Measurements from ENCODE around the gene CSMD2.

Gene CSMD2

DNA sequence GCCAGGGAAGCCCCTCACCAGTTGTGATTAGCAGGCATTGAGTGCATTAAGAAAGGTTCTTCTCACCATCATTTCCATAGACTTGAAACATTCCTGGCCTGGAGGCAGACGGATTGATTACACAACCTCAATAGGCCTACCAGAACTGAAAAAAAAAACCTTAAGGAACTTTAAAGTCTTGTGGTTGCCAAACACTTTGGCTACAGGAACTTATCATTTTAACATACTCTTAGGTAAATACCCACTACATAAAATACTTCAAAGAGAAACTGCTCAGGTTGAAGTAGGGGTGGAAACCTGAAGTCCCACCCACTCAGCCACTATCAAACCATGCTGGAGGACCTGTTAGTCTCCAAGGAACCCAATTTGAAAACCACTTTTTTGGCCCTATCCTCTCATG, 323.5 kb downstream of the CSMD2 start:
- ATAC-seq = no peak
- TF ChIP-seq ZNF70 (CRISPR knock-in tag; IDR thresholded peaks at IDR 0.05) = no peak

DNA sequence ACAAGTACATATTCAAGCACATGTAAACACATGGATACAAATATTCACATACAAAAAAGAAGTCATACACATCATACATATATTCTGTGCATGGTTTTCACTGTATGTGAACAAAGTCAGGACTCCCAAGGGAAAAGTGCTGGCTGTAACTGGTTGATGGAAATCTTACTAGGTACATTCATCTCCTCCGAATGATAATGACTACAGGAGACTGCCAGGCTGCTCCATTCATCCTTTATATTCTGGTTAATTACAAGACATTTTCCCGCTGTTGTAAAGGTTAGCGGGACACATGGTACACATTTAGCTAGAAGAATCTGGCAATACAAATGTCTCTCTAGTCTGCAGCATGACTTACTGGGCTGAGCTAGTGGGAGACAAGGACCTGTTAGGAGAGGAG, 327.4 kb downstream of the CSMD2 start:
- no peak for ATAC-seq
- TF ChIP-seq PPARA (CRISPR knock-in tag; IDR thresholded peaks at IDR 0.05; ENCODE audit: borderline replicate concordance) (no peak), RARB (CRISPR knock-in tag; IDR thresholded peaks at IDR 0.05) (no peak), GLIS3 (CRISPR knock-in tag; IDR thresholded peaks at IDR 0.05) (no peak), ISL1 (CRISPR knock-in tag; IDR thresholded peaks at IDR 0.05) (no peak), ZFP30 (CRISPR knock-in tag; IDR thresholded peaks at IDR 0.05) (no peak), ZC3H10 (CRISPR knock-in tag; IDR thresholded peaks at IDR 0.05) (no peak), TOX (CRISPR knock-in tag; IDR thresholded peaks at IDR 0.05; ENCODE audit: borderline replicate concordance) (no peak), ZNF8 (CRISPR knock-in tag; IDR thresholded peaks at IDR 0.05) (no peak), BACH2 (CRISPR knock-in tag; IDR thresholded peaks at IDR 0.05; ENCODE audit: borderline replicate concordance) (no peak), CSRNP3 (CRISPR knock-in tag; IDR thresholded peaks at IDR 0.05) (no peak), ARNTL (CRISPR knock-in tag; IDR thresholded peaks at IDR 0.05; ENCODE audit: borderline replicate concordance, low read depth) (no peak), SNAI2 (CRISPR knock-in tag; IDR thresholded peaks at IDR 0.05) (no peak), CSDC2 (CRISPR knock-in tag; IDR thresholded peaks at IDR 0.05) (no peak), OSR1 (CRISPR knock-in tag; IDR thresholded peaks at IDR 0.05) (no peak), ZNF565 (CRISPR knock-in tag; conservative IDR thresholded peaks at IDR 0.05; ENCODE audit: low read depth) (no peak), ESRRG (CRISPR knock-in tag; IDR thresholded peaks at IDR 0.05) (no peak)
- TF ChIP-seq, protein P1, sequence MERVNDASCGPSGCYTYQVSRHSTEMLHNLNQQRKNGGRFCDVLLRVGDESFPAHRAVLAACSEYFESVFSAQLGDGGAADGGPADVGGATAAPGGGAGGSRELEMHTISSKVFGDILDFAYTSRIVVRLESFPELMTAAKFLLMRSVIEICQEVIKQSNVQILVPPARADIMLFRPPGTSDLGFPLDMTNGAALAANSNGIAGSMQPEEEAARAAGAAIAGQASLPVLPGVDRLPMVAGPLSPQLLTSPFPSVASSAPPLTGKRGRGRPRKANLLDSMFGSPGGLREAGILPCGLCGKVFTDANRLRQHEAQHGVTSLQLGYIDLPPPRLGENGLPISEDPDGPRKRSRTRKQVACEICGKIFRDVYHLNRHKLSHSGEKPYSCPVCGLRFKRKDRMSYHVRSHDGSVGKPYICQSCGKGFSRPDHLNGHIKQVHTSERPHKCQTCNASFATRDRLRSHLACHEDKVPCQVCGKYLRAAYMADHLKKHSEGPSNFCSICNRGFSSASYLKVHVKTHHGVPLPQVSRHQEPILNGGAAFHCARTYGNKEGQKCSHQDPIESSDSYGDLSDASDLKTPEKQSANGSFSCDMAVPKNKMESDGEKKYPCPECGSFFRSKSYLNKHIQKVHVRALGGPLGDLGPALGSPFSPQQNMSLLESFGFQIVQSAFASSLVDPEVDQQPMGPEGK (CRISPR knock-in tag; IDR thresholded peaks at IDR 0.05; ENCODE audit: borderline replicate concordance) = no peak
- TF ChIP-seq, protein P2, sequence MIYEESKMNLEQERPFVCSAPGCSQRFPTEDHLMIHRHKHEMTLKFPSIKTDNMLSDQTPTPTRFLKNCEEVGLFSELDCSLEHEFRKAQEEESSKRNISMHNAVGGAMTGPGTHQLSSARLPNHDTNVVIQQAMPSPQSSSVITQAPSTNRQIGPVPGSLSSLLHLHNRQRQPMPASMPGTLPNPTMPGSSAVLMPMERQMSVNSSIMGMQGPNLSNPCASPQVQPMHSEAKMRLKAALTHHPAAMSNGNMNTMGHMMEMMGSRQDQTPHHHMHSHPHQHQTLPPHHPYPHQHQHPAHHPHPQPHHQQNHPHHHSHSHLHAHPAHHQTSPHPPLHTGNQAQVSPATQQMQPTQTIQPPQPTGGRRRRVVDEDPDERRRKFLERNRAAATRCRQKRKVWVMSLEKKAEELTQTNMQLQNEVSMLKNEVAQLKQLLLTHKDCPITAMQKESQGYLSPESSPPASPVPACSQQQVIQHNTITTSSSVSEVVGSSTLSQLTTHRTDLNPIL (CRISPR knock-in tag; IDR thresholded peaks at IDR 0.05; ENCODE audit: low read depth) = no peak
- TF ChIP-seq, protein P3, sequence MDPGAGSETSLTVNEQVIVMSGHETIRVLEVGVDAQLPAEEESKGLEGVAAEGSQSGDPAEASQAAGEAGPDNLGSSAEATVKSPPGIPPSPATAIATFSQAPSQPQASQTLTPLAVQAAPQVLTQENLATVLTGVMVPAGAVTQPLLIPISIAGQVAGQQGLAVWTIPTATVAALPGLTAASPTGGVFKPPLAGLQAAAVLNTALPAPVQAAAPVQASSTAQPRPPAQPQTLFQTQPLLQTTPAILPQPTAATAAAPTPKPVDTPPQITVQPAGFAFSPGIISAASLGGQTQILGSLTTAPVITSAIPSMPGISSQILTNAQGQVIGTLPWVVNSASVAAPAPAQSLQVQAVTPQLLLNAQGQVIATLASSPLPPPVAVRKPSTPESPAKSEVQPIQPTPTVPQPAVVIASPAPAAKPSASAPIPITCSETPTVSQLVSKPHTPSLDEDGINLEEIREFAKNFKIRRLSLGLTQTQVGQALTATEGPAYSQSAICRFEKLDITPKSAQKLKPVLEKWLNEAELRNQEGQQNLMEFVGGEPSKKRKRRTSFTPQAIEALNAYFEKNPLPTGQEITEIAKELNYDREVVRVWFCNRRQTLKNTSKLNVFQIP (CRISPR knock-in tag; IDR thresholded peaks at IDR 0.05; ENCODE audit: borderline replicate concordance, low read depth) = no peak

DNA sequence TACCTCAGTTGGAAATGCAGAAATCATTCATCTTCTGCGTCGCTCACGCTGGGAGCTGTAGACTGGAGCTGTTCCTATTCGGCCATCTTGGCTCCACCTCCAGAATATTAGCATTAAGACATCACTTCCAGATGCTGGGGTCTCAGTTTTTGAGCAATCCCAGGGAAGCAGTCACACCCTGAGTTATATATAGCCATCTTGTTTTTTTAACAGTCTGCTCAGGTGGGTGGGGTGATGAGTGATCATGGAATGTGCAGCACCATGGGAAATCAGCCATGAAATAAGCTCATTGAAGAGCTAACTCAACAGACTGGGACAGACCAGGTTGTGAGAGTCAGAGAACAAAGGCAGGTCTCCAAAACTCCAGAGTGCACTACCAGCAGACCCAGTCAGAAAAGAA, 328.1 kb downstream of the CSMD2 start:
- no peak for ATAC-seq
- TF ChIP-seq CSDC2 (CRISPR knock-in tag; IDR thresholded peaks at IDR 0.05) (no peak), OSR1 (CRISPR knock-in tag; IDR thresholded peaks at IDR 0.05) (no peak), ZNF565 (CRISPR knock-in tag; conservative IDR thresholded peaks at IDR 0.05; ENCODE audit: low read depth) (no peak), RARB (CRISPR knock-in tag; IDR thresholded peaks at IDR 0.05) (no peak), ZNF70 (CRISPR knock-in tag; IDR thresholded peaks at IDR 0.05) (no peak), ZFP3 (CRISPR knock-in tag; IDR thresholded peaks at IDR 0.05) (no peak), TOX (CRISPR knock-in tag; IDR thresholded peaks at IDR 0.05; ENCODE audit: borderline replicate concordance) (no peak), ZNF8 (CRISPR knock-in tag; IDR thresholded peaks at IDR 0.05) (no peak), CSRNP3 (CRISPR knock-in tag; IDR thresholded peaks at IDR 0.05) (no peak), ZC3H10 (CRISPR knock-in tag; IDR thresholded peaks at IDR 0.05) (no peak), TCF4 (CRISPR knock-in tag; IDR thresholded peaks at IDR 0.05; ENCODE audit: borderline replicate concordance) (no peak), GLIS3 (CRISPR knock-in tag; IDR thresholded peaks at IDR 0.05) (no peak), ISL1 (CRISPR knock-in tag; IDR thresholded peaks at IDR 0.05) (no peak), BACH2 (CRISPR knock-in tag; IDR thresholded peaks at IDR 0.05; ENCODE audit: borderline replicate concordance) (no peak), ESRRG (CRISPR knock-in tag; IDR thresholded peaks at IDR 0.05) (no peak)
- TF ChIP-seq, protein P1 (CRISPR knock-in tag; IDR thresholded peaks at IDR 0.05; ENCODE audit: borderline replicate concordance) = no peak
- TF ChIP-seq, protein P2 (CRISPR knock-in tag; IDR thresholded peaks at IDR 0.05; ENCODE audit: low read depth) = no peak
- TF ChIP-seq, protein P3 (CRISPR knock-in tag; IDR thresholded peaks at IDR 0.05; ENCODE audit: borderline replicate concordance, low read depth) = no peak

Measured in SK-N-SH treated with all-trans-retinoic acid at 6 μM for 48 hours (cell line).